Activated effector memory CD4-positive, alpha-beta T cell treated with Interleukin-2 at 50 U/mL for 16 hours (primary cell): Measurements from ENCODE around the gene TBC1D22A.

Experiments
- DNase-seq: peaks from one replicate; pipeline ENCODE4 v3.0.0-alpha.2; 2020

TBC1D22A gene

GRCh38 chr22:47069270-47069669, 306.8 kb downstream of the TBC1D22A start:
- DNase-seq, result no peak

DNA sequence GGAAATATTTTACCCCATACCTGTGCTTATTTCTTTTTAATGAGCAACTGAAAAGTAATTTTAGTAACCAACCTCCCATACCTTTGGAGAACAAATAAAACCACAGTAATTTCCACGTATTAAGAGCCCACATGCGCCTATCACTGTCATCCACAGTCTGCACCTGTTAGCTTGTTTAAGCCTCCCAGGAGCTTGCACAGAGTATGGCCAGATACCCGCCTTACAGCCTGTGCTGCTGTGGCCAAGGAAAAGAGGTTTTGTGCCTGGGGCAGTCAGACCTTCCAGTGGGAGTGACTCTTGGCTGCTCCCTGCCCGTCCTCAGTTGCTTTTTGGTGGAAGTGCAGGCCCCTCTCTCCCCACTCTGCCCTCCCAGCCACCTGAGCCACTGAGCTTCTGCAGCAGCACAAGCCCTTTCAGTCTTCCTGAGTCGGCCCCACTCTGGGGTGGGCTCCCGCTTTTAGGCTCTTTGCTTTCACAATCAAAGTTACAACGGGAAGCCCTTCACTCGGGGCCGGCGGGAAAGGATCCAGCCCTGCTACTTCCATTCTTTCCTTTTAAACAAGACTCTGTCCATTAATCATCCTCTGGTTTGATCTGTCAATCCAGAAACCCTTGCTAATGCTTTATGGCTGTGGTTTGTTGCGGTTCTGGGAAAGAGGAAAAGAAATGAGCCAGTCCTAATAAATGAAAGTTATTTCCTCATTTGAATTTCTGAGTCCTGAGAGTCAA, 308.8 kb downstream of the TBC1D22A start:
- no peak for DNase-seq

GRCh38 chr22:47071807-47072641, 309.6 kb downstream of the TBC1D22A start:
- DNase-seq, result no peak

- DNase-seq, result no peak
Observed at GRCh38 chr22:47072642-47072967, 310.2 kb downstream of the TBC1D22A start.

DNA sequence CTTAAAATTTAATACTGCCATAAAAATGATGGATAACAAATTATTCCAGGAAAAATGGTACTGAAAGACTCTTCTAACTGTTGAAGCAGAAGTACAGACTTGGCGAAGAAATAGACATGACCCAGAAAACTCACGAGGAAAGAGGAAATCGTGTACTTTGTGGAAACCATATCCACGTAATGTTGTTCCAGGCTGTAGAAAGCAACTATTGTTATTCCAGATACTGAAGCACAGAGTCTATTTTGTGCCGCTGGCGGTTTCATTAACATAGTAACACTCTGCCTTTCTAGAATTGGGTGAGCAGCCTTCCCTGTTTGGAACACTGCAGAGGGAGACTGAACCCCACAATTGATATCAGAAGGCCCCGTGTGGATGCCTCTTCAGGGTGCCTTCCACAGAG, 310.6 kb downstream of the TBC1D22A start:
- DNase-seq, result no peak

DNA sequence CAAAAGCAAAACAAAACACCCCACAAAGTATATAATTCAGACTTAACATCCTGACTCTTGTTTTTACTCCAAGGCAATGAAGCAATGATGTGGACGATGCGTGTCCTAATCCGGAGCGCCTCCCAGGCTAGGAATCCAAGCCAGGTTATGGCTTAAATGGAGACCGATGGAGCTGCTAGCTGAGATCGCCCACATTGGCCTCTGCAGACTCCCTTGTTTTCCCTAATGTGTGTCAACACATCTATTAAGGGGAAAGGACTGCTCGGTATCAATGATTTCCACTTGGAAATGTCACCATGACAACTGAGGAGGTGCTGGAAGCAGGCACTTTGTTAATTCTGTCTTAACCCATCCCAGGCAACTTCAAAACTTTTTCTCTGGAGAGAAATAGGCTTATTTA, 311.7 kb downstream of the TBC1D22A start:
- no peak for DNase-seq

GRCh38 chr22:47075568-47075967, 313.1 kb downstream of the TBC1D22A start:
- no peak for DNase-seq

- no peak for DNase-seq
Observed at GRCh38 chr22:47076758-47077157, 314.3 kb downstream of the TBC1D22A start.

DNA sequence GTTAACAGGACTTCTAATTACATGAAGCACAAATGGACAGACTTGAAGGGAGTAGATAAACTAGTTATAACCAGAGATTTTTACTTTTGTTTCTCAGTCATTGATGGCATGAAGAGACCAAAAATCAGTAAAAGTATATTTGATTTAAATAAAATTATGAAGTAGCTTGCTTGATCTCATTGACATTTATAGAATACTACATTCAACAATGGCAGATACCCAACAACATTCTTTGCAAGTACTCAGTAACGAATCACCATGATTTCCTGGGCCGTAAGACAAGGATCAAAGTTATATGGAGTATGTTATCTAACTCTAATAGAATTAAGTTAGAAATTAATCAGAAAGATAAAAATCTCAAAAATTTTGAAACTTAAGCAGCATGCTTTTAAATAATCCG, 317.6 kb downstream of the TBC1D22A start:
- no peak for DNase-seq

DNA sequence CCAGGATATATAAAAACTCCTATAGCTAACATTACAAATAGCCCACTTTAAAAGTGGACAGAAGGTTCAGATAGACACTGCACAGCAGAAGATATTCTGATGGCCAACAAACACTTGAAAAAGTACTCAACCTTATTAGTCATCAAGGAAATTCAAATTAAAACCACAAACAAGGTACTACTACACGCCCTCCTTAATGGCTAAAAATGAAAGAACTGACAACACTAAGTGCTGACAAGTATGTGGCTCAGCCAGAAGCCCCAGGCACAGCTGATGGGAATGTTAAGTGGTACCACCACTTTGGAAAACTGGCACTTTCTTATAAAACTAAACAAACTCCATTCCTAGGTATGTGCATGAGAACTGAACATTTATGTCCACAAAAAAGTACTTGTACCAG, 320.1 kb downstream of the TBC1D22A start:
- DNase-seq, result no peak

DNA sequence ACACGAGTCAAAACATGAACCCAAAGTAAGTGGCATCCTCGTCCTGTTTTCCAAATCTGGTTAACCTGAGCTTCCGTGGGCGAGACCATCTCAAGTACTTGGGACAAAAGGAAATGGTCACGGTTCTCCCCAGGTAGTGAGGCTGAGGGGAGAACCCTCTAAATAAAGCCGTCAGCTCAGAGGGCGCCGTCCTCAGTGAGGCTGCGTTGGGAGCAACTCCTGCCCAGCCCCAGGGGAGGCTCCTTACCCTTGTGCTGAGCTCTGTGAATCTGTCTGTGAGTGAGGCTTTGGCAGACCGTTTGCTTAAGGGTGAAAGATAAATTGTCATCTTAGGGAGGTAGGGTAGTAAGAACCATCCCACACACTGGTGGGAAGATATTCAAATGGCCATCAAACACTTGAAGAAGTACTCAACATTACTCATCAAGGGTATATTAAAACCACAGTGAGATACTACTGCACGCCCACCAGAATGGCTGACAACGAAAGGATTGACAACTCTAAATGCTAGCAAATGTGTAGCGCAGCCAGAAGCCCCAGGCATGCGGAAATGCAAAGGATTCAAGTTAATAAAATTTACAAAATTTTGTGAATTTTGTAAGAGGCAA, 321.0 kb downstream of the TBC1D22A start:
- DNase-seq, result no peak

GRCh38 chr22:47084226-47084625, 321.8 kb downstream of the TBC1D22A start:
- no peak for DNase-seq

DNA sequence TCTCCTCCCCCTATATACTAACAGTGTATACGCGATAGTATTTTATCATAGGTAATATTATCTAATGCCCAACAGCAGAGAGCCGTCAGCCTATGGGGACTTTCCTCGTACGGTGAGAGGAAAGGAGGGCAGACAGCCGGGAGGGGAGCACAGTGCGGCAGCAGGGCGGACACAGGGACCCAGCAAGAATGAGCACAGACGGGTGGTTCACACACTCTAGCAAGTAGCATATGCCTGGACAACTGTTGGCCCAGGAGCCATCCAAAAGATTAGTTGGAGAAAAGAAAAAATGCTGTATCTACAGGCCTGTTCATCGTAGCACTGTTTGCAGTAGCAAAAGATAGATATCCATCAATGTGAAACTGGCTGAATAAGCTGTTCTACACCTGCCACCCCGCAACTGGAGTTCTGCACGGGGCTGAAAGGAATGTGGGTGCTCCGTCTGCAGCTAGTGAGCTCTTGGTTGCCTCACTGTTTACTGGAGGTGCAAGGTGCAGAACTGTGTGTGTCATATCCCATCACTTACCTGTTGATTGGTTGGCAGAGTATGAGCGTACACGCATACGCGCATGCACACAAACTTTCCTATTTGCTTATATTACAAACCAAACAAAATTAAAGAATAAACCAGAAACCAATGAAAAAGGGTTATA, 324.3 kb downstream of the TBC1D22A start:
- DNase-seq, result no peak

GRCh38 chr22:47088480-47089158, 326.2 kb downstream of the TBC1D22A start:
- DNase-seq, result no peak

DNA sequence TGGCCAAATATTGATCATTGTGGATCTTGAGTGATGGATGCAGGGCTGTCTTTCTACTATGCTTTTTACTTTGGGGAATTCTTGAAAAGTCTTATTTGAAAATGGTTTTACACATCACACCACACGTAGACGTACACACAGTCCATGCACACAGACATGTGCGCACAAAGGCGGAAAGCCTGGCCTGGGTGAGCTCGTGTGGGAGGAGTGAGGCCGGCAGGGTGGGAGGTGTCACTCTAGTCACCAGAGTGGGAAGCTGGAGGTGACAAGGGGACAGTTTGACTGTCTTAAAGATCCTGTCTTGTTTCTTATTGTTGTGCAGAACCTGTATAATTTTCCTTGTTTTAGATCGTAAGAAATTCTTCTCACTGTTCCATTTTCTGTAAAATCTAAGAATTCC, 326.9 kb downstream of the TBC1D22A start:
- no peak for DNase-seq

- no peak for DNase-seq
Observed at GRCh38 chr22:47089796-47090460, 327.5 kb downstream of the TBC1D22A start.

DNA sequence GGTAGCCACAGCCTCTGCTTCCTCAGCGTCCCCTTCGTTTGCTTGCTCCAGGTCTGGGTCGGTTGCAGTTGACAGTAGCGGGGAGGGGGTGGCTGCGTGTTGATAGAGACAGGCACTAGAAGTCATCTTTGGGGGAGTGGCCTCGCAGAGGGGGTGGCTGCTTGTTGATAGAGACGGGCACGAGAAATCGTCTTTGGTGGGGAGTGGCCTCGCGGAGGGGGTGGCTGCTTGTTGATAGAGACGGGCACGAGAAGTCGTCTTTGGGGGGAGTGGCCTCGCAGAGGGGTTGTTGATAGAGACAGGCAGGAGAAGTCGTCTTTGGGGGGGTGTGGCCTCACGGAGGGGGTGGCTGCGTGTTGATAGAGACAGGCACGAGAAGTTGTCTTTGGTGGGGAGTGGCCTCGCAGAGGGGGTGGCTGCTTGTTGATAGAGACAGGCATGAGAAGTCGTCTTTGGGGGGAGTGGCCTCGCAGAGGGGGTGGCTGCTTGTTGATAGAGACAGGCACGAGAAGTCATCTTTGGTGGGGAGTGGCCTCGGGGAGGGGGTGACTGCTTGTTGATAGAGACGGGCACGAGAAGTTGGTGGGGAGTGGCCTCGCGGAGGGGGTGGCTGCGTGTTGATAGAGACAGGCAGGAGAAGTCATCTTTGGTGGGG, 328.3 kb downstream of the TBC1D22A start:
- no peak for DNase-seq

- DNase-seq, result no peak
Observed at GRCh38 chr22:47091246-47091651, 328.8 kb downstream of the TBC1D22A start.

- no peak for DNase-seq
Observed at GRCh38 chr22:47091921-47092700, 329.7 kb downstream of the TBC1D22A start.

DNA sequence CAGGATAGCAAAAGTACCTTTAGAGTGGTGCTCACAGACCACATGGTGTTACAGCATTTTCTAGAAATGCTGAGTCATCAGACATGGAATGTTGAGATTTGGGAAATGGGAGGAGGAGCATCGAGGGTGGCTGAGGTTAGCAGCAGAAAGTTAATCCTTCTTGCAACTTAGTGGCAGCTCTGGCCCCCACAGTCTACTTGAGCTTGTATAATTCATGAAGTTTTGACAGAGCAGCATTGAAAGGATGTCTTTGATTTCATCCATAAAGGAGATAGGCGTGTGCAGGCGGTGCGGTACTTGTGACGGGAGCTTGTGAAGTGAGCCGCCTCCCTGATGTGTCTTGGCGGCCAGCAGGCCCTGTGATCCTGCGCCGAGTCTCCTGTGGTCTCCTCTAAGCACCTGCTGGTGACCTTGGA, 330.5 kb downstream of the TBC1D22A start:
- no peak for DNase-seq

- no peak for DNase-seq
Observed at GRCh38 chr22:47093720-47094119, 331.3 kb downstream of the TBC1D22A start.
